ENCODE data around the gene PRELID3B. TPM values are rescaled to one million over a fixed set of nuclear protein-coding genes. Genes with fewer than 3 reads are reported as not detected.

The PRELID3B gene
- total RNA-seq, 1 experiment from 2014 or later, result 280 TPM

DNA sequence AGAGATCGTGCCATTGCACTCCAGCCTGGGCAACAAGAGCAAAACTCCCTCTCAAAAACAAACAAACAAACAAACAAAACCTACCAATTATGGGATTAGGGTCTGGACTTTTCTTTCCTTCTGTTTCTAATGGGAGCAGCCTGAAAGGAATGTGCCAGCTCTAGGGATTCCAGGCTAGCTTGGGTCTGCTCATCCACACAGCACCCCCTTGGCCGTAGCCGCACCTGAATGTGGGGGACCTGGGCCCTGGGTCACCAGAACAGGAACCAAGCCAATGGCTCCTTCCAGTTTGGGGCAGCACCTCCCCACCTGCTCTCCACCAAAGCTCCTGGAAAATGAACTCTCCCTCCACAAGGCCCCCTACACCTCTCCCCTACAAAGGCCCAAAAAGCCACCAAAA lies 42.3 kb downstream of the PRELID3B start:
- no peak for DNase-seq (ENCODE audit: extremely low read depth, low read depth)

DNA sequence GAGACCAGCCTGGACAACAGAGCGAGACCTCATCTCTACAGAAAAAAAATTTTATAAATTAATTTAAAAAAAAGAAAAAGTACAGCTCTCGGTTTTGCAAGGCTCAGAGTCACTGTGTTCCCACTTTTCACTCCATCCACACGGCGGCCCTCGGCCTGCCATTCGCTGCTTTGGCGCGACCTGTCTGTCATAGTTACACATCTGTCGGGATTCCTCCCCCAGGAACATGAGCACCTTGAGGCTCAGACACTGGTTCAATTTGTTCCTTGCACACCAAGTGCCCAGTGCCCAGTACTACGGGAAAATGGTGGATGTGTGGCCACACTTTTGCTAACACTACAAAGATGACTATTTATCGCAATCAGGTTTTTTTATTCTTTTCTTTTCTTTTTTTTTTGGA lies 43.9 kb downstream of the PRELID3B start:
- DNase-seq (ENCODE audit: extremely low read depth, low read depth), result no peak

GRCh38 chr20:58997141-58997770 lies 45.3 kb downstream of the PRELID3B start:
- no peak for DNase-seq (ENCODE audit: extremely low read depth, low read depth)

GRCh38 chr20:58996226-58996611 lies 46.4 kb downstream of the PRELID3B start:
- no peak for DNase-seq (ENCODE audit: extremely low read depth, low read depth)

DNA sequence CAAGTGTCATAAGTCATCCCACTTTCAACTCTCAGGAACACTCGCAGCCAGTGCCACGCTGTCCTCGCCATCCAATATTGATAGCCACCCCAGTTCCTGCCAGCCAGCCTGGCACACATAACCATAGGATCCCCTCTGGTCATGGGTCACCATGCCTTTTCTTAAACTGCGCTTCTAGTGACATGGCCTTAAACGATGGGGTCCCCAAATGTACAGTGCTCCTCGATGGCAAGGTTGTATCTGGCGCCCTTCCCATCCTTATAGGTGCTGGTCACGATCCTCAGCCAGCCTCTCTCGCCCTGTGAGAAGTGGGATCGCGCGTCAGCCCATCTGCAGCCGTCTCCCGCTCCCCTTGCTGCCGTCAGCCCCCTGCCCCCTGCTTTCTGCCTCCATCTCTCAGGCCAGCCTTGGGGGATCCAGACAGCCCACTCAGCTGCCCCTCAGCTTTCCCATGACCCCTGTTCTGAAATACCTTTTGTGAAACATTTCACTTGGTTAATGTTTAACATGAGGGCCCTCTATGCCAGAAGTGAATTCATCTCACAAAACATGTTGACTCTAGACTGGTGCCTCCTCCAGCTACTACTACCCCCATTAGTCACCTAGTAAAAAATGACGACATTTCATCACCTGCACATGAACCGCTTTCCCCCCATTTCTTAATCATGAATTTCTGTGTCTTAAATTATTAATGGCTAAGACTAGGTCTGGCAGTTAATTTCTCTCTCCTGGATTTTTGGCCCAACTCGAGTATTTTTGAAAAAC lies 46.9 kb downstream of the PRELID3B start:
- DNase-seq (ENCODE audit: extremely low read depth, low read depth), result no peak

DNA sequence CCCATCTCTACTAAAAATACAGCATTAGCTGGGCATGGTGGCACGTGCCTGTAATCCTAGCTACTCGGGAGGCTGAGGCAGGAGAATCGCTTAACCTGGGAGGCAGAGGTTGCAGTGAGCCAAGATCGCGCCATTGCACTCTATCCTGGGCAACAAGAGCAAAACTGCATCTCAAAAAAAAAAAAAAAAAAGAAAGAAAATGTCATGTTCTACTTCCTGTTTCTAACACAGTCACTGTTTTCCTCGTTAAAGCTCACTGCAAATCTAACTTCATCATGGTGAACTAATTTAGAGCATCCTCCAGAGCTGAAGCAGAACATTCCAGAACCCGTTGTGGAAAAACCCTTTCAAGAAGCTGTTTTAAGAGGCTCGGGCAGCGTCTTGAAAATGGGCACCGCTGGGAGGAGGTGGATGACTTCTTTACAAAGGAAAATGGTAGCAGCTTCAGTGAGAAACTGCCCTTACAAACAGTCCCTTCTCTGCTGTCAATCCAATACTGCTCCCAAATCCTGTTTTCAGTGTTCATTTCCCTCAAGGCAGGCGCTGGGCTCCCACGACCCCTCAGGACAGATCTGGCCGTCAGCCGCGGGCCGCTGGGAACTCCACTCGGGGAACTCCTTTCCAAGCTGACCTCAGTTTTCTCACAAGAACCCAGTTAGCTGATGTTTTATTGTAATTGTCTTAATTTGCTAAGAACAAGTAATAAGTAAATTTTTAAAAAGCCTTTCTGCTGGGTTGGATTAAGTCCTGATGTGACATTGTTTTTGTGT lies 48.0 kb downstream of the PRELID3B start:
- DNase-seq (ENCODE audit: extremely low read depth, low read depth), result no peak

DNA sequence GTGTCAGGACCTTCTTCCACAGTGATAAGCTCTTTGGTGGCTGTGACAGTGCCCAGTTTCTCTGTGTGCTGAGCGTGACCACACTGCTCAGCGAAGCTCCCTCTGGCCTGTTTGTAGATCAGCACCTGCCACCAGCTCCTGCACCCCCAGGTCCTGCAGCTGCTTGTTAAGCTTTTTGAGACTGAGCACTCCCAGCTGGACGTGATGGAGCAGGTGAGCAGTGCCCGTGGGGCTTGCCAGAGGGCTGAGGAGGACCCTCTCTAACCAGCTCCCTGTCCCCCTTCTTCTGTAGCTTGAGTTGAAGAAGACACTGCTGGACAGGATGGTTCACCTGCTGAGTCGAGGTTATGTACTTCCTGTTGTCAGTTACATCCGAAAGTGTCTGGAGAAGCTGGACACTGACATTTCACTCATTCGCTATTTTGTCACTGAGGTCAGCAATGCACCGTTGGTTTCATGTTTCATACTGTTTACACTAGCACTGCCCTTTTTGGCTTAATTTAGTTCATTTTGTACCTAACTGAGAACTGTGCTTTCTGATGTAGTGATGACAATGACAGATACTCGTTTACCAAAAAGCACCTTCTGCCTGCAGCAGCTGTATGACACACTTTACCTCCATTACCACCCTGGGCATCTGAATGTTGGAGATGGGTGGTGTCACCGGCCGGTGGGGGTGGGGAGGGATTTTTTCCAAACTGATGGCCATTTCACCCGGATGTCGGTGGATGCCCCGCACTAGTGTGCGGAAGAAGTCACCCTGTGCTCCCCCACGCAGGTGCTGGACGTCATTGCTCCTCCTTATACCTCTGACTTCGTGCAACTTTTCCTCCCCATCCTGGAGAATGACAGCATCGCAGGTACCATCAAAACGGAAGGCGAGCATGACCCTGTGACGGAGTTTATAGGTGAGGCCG lies 49.0 kb downstream of the PRELID3B start:
- DNase-seq (ENCODE audit: extremely low read depth, low read depth), result no peak

- no peak for DNase-seq (ENCODE audit: extremely low read depth, low read depth)
Measured at GRCh38 chr20:58992911-58993310, 49.7 kb downstream of the PRELID3B start.

GRCh38 chr20:58991715-58992114 lies 50.9 kb downstream of the PRELID3B start:
- no peak for DNase-seq (ENCODE audit: extremely low read depth, low read depth)

GRCh38 chr20:58990651-58991445 lies 51.7 kb downstream of the PRELID3B start:
- DNase-seq (ENCODE audit: extremely low read depth, low read depth), result no peak

- DNase-seq (ENCODE audit: extremely low read depth, low read depth), result no peak
Measured at GRCh38 chr20:58989196-58989595, 53.4 kb downstream of the PRELID3B start.

GRCh38 chr20:58988565-58988882 lies 54.1 kb downstream of the PRELID3B start:
- DNase-seq (ENCODE audit: extremely low read depth, low read depth), result no peak

DNA sequence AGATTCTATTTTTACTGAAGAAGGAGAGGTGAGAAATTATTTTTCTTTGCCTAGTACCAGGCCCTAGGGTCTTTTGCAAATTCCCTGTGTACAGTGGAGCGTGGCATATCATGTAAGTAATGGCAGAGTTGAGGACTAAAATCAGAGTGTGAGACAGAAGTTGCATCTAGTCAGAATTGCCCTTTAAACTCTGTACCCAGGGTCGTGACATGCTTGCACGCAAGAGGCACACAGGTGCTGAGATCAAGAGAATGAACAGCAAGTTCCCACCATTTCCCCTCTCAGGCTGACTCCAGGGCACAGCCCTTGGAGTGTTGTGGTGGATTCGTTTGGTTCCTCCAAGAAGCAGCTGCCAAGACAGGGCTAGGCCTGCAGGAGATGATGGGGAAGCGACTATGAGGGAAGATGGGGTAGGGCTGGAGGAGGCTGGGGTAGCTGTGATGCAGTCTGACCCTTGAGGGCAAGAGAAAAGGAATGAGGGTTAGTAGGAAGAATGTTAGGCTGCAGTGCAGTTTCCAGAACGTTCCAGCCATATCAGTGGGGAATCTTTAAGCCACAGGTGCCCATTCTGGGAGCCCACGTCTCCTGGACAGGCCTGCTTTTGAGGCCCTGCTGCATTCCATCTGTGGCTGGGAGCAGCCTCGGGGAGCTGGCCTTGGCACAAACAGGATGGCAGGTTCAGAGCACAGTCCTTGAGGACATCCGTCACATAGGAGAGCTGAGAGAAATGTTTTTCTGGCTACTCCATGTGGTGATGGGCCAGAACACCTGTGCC lies 54.6 kb downstream of the PRELID3B start:
- DNase-seq (ENCODE audit: extremely low read depth, low read depth), result no peak

DNA sequence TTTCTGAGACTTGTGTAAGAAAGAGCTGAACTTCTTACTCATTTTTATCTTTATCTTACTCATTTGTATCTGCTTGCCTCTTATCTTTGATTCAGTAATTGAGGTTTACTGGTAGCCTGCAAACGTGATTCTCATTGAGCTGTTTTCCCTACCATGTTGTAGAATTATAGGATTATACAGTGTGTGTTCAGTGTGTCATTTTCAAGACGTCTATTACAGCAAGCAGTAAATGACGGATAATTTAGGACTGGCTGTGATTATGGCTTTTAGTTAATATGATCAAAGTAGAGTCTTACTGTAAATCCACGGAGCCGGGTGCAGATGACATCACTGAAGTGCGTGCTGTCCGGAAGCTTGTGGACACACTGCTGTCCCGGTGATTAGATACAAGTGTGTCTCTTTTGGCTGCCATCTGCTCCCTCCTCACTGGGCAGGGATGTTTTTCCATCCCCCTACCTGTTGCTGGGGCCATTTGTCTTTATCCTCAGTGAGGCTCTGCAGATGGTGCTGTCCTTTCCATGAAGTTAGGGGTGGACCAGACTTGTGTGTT lies 55.5 kb downstream of the PRELID3B start:
- no peak for DNase-seq (ENCODE audit: extremely low read depth, low read depth)

GRCh38 chr20:58986286-58986967 lies 56.2 kb downstream of the PRELID3B start:
- no peak for DNase-seq (ENCODE audit: extremely low read depth, low read depth)

- DNase-seq (ENCODE audit: extremely low read depth, low read depth), result no peak
Measured at GRCh38 chr20:58985656-58986055, 56.9 kb downstream of the PRELID3B start.

GRCh38 chr20:58984691-58985090 lies 57.9 kb downstream of the PRELID3B start:
- no peak for DNase-seq (ENCODE audit: extremely low read depth, low read depth)
